HG03175 (cell line): ENCODE data around the gene RAB7A.

Source experiments
- ATAC-seq: cut with Tn5 transposase; IDR thresholded peaks from one replicate; pipeline ENCODE4 v1.9.1; 2021; ENCODE audit warnings: mild to moderate bottlenecking, moderate library complexity; ENCODE audit not compliant: unreplicated experiment

Gene RAB7A

GRCh38 chr3:128848936-128849335, 123.0 kb downstream of the RAB7A start:
- ATAC-seq, result no peak

- no peak for ATAC-seq
Measured at GRCh38 chr3:128849911-128850455, 124.0 kb downstream of the RAB7A start.

GRCh38 chr3:128850544-128850943, 124.6 kb downstream of the RAB7A start:
- ATAC-seq, result no peak

- no peak for ATAC-seq
Measured at GRCh38 chr3:128851601-128852000, 125.6 kb downstream of the RAB7A start.

GRCh38 chr3:128853826-128854225, 127.8 kb downstream of the RAB7A start:
- no peak for ATAC-seq

GRCh38 chr3:128854475-128854874, 128.5 kb downstream of the RAB7A start:
- no peak for ATAC-seq

GRCh38 chr3:128855569-128855968, 129.6 kb downstream of the RAB7A start:
- no peak for ATAC-seq

GRCh38 chr3:128858167-128858566, 132.2 kb downstream of the RAB7A start:
- no peak for ATAC-seq

GRCh38 chr3:128859630-128860029, 133.6 kb downstream of the RAB7A start:
- no peak for ATAC-seq

- ATAC-seq, result no peak
Measured at GRCh38 chr3:128861491-128861890, 135.5 kb downstream of the RAB7A start.

- ATAC-seq, result no peak
Measured at GRCh38 chr3:128863560-128863959, 137.6 kb downstream of the RAB7A start.
